HS-27A (cell line): ENCODE measurements around the gene BMX.

Source experiments
- DNase-seq: peaks from one replicate; pipeline ENCODE4 v3.0.0-alpha.2; 2012; ENCODE audit warnings: low read depth, missing footprints

BMX gene

GRCh38 chrX:15570145-15570544 lies 69.5 kb downstream of the BMX start:
- no peak for DNase-seq

DNA sequence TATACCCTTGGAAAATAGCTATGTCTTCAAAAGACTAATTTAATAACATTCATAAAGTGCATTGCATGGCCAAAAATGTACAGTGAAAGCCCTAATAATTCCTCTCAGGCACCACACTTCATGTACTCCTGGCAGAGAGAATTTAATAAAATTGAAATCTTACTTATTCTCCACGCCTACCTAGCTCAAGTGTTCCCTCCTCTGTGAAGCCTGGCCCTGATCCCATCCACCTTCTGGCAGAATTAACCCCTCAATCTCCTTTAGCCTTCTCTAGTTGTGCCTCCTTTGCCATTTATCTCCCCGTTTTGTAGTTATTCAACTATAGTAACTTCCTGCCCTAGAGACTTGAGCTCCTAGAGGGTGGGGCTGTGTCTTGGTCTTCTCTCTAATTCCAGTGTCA lies 73.4 kb downstream of the BMX start:
- no peak for DNase-seq

DNA sequence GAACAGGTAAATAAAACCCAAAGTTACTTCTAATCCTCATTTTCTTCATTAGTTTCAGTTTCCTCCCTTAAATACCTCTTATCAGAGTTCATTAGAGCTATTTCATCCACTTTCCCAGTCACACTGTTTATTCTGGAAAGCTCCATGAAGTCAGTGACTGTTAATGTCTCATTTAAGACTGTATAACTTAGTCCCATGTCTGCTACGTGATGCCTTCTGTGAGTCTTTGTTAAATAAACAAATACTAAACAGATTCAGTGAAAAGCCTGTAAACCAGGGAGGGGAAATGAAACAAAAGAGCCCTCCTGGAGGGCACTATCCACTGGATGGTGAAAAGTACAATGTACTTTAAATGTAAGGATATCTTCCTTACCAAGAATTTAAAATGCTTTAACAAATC lies 75.4 kb downstream of the BMX start:
- DNase-seq = no peak

DNA sequence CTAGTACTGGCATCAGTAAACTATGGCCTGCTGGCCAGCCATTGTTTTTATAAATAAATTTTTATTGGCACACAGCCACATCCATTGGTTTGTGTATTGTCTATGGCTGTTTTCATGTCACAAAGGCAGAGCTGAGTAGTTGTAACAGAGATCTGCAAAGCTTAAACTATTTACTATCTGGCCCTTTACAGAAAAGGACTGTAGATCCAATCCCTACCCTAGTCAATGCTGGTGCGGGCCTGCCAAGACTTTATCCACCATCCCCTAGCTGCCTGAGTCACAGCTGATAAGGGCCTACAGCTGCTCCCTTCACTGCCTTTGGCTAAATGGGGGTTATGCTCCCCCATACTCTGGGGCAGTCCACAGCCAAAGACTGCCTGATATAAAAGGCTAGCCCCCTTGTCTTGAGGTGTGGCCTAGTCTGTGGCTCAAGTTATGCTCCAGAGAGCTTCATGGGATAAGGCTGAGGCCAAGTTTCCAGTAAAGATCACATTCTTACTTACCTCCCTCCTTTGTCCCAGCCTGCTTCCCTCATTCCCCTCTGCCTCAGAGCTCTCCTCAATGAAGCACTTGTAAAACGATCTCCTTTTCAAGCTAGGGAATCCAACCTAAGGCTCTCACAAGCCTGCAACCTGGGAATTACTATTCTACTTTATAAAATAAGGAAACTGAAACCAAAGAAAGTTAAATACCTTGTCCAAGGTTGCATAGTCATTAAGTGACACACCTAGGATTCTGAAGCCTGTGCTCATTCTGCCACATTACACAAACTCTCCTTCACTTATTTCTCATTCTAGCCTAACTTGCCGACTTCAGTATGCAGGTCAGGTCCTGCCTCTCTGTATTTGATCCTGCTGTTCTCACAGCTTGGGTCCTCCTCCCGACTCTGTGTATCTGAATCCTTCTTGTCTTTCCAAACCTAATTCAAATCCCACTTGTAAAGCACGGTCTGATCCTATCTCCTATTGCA lies 79.5 kb downstream of the BMX start:
- no peak for DNase-seq

GRCh38 chrX:15594371-15594770 lies 93.8 kb downstream of the BMX start:
- no peak for DNase-seq

GRCh38 chrX:15598026-15598425 lies 97.4 kb downstream of the BMX start:
- DNase-seq = no peak

DNA sequence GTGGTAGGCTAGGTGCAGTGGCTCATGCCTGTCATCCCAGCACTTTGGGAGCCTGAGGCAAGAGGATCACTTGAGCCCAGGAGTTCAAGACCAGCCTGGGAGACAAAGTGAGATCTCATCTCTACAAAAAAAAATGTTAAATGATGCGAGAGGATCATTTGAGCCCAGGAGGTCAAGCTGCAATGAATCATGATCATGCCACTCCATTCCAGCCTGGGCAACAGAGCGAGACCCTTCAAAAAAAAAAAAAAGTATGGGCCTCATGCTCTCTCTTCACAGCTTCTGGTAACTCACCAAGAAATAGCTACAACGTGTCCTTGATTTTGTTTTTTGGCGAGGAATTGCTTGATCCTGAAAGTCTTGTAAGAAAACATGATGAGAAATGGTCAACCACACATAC lies 98.9 kb downstream of the BMX start:
- DNase-seq = no peak

DNA sequence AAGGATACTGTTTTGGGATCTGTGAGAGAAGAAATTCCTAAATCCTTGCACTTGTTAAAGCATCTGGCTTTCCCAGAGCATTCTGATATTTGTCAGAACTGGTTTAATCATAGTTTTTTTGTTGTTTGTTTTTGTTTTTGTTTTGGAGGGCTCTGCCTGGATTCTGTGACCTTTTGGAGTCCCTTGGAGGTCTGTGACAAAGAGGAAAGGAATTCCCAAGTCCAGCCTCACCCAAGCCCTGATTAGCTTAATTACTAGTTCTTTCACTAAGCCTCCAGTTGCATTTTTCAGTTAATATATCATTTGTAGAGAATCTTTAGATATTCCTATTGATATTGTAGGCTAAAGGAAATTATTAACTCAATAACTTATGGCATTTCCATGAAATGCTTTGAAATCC lies 99.4 kb downstream of the BMX start:
- no peak for DNase-seq

- no peak for DNase-seq
Observed at GRCh38 chrX:15600745-15601144, 100.1 kb downstream of the BMX start, which contains the start of gene ACE2. ACE2 (minus strand) TSS chrX:15600960; CDS start chrX:15600911, 49 bp downstream.

- no peak for DNase-seq
Observed at GRCh38 chrX:15601932-15602331, 101.3 kb downstream of the BMX start.

DNA sequence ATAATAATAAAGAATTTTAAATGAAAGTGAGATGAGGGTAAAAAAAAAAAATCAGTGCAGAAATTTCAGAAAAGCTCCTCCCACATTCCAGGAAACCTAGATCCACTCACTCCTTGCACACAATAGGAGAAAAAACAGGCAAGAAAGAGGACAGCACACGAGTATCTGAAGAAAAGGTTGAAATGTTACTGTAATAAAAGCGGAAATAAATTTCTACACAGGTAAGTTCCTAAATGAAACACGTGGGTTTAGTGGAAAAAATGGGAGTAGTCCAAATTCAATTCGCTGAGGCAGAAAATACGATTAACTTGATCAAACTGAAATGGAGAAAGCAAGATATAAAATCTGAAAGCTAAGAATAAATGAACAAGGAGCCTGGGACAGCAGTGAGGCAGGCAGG lies 102.2 kb downstream of the BMX start:
- DNase-seq = no peak

DNA sequence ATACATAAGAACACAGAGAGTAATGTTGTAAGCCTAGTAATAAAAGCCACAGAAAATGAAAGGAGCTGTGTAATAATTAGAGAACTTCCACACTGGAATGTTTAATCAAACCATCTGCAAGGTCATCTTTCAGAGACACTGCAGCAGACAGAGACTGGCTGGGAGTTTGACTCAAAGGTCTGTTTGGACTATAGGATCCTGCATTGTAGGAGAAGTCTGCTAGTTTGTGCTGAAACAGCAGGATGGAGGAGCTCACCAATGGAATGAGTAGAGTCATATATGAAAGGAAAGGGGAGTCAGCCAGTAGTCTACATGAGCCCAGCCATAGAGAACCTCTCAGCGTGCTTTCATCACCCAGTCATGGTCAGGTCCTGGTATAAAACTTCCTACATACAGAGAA lies 104.6 kb downstream of the BMX start:
- no peak for DNase-seq
